ENCODE measurements around the gene SSPN. TPM values are rescaled to one million over a fixed set of nuclear protein-coding genes. Genes with fewer than 3 reads are reported as not detected.

The SSPN gene
- total RNA-seq, 1 donor from 2014 or later = 6.3 TPM

GRCh38 chr12:26205941-26206340, 10.6 kb downstream of the SSPN start:
- Histone ChIP-seq H3K4me2 (ENCODE audit: low read length) (no peak overlapping the region), H3K4me1 (ENCODE audit: insufficient read depth, low read length) (no peaks in the 10 kb centered on the region), H3K9me3 (ENCODE audit: insufficient read depth, low read depth, low read length) (no peaks in the 10 kb centered on the region), H3K27ac (ENCODE audit: low read depth, low read length) (no peak overlapping the region), H3K79me2 (ENCODE audit: insufficient read depth, low read length) (no peaks in the 10 kb centered on the region), H3K4me3 (ENCODE audit: insufficient read depth, low read depth, low read length) (no peak overlapping the region), H3K27me3 (ENCODE audit: insufficient read depth, low read length) (no peaks in the 10 kb centered on the region), H3K9ac (ENCODE audit: low read length) (no peak overlapping the region), H2AFZ (ENCODE audit: low read depth, low read length) (no peak overlapping the region), H4K20me1 (ENCODE audit: insufficient read depth, low read length) (no peaks in the 10 kb centered on the region), H3K36me3 (ENCODE audit: insufficient read depth, low read length) (no peaks in the 10 kb centered on the region)
- no peak overlapping the region for H3K27ac Mint-ChIP-seq (ENCODE audit: unreplicated experiment)
- H3K27me3 Mint-ChIP-seq (ENCODE audit: low read depth, unreplicated experiment) = peaks cover 14% of the 10 kb centered on the region
- H3K9me3 Mint-ChIP-seq (ENCODE audit: unreplicated experiment) = no peaks in the 10 kb centered on the region
- no peak for TF ChIP-seq EZH2 (IDR thresholded peaks at IDR 0.05; ENCODE audit: insufficient read depth, low read length)
- TF ChIP-seq, protein P1, sequence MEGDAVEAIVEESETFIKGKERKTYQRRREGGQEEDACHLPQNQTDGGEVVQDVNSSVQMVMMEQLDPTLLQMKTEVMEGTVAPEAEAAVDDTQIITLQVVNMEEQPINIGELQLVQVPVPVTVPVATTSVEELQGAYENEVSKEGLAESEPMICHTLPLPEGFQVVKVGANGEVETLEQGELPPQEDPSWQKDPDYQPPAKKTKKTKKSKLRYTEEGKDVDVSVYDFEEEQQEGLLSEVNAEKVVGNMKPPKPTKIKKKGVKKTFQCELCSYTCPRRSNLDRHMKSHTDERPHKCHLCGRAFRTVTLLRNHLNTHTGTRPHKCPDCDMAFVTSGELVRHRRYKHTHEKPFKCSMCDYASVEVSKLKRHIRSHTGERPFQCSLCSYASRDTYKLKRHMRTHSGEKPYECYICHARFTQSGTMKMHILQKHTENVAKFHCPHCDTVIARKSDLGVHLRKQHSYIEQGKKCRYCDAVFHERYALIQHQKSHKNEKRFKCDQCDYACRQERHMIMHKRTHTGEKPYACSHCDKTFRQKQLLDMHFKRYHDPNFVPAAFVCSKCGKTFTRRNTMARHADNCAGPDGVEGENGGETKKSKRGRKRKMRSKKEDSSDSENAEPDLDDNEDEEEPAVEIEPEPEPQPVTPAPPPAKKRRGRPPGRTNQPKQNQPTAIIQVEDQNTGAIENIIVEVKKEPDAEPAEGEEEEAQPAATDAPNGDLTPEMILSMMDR (IDR thresholded peaks at IDR 0.05; ENCODE audit: insufficient read depth, low read depth, low read length) = no peak
- H3K4me1 Mint-ChIP-seq (ENCODE audit: low read depth, unreplicated experiment) = no peaks in the 10 kb centered on the region
- H3K4me3 Mint-ChIP-seq (ENCODE audit: unreplicated experiment) = no peak overlapping the region
- DNase-seq (ENCODE audit: low read depth) (no peak), FAIRE-seq (no peak)
- no peaks in the 10 kb centered on the region for H3K36me3 Mint-ChIP-seq (ENCODE audit: low read depth, unreplicated experiment)

- no peaks in the 10 kb centered on the region for H3K9me3 Mint-ChIP-seq (ENCODE audit: unreplicated experiment)
These were observed 16.0 kb downstream of the SSPN start for GRCh38 chr12:26211331-26211730.

DNA sequence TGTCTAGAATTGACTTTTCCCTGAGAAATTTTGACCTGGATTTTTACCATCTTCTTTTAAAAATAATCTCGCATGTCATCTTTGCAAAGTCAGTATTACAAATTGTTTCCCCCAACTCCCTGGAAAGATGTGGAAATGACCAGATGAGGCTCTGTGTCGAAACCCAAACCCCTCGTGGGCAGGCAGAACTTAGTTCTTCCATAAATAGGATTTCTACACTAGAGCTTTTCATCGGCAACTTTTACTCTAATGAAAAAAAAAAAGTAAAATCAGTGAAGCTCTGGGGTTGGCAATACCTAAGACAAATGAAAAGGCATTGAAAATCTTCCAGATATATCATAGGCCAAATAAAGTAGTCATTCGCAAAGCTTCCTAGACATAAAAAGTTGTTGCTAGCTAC, 17.0 kb downstream of the SSPN start:
- H3K9me3 ChIP-seq (ENCODE audit: insufficient read depth, low read depth, low read length) = no peaks in the 10 kb centered on the region
- no peak overlapping the region for H3K27ac ChIP-seq (ENCODE audit: low read depth, low read length)
- Mint-ChIP-seq H3K9me3 (ENCODE audit: unreplicated experiment) (no peaks in the 10 kb centered on the region), H3K36me3 (ENCODE audit: low read depth, unreplicated experiment) (no peaks in the 10 kb centered on the region), H3K4me1 (ENCODE audit: low read depth, unreplicated experiment) (no peaks in the 10 kb centered on the region), H3K27ac (ENCODE audit: unreplicated experiment) (no peak overlapping the region), H3K4me3 (ENCODE audit: unreplicated experiment) (no peak overlapping the region), H3K27me3 (ENCODE audit: low read depth, unreplicated experiment) (peaks cover 8% of the 10 kb centered on the region)
- no peak for FAIRE-seq
- peaks cover 3% of the 10 kb centered on the region for H3K4me1 ChIP-seq (ENCODE audit: insufficient read depth, low read length)
- TF ChIP-seq, protein P1 (IDR thresholded peaks at IDR 0.05; ENCODE audit: insufficient read depth, low read depth, low read length) = no peak
- no peak for TF ChIP-seq EZH2 (IDR thresholded peaks at IDR 0.05; ENCODE audit: insufficient read depth, low read length)
- H3K27me3 ChIP-seq (ENCODE audit: insufficient read depth, low read length) = no peaks in the 10 kb centered on the region
- no peak overlapping the region for H3K4me3 ChIP-seq (ENCODE audit: insufficient read depth, low read depth, low read length)
- H3K36me3 ChIP-seq (ENCODE audit: insufficient read depth, low read length) = no peaks in the 10 kb centered on the region
- no peaks in the 10 kb centered on the region for H3K79me2 ChIP-seq (ENCODE audit: insufficient read depth, low read length)
- no peak for DNase-seq (ENCODE audit: low read depth)
- no peak overlapping the region for H2AFZ ChIP-seq (ENCODE audit: low read depth, low read length)
- H3K9ac ChIP-seq (ENCODE audit: low read length) = no peak overlapping the region
- H4K20me1 ChIP-seq (ENCODE audit: insufficient read depth, low read length) = no peaks in the 10 kb centered on the region
- H3K4me2 ChIP-seq (ENCODE audit: low read length) = no peak overlapping the region

More at GRCh38 chr12:26211331-26211730, 16.0 kb downstream of the SSPN start:
- Mint-ChIP-seq H3K27ac (ENCODE audit: unreplicated experiment) (no peak overlapping the region), H3K27me3 (ENCODE audit: low read depth, unreplicated experiment) (peaks cover 8% of the 10 kb centered on the region), H3K4me1 (ENCODE audit: low read depth, unreplicated experiment) (no peaks in the 10 kb centered on the region), H3K4me3 (ENCODE audit: unreplicated experiment) (no peak overlapping the region), H3K36me3 (ENCODE audit: low read depth, unreplicated experiment) (no peaks in the 10 kb centered on the region)
- Histone ChIP-seq H3K4me2 (ENCODE audit: low read length) (no peak overlapping the region), H3K36me3 (ENCODE audit: insufficient read depth, low read length) (no peaks in the 10 kb centered on the region), H2AFZ (ENCODE audit: low read depth, low read length) (no peak overlapping the region), H3K79me2 (ENCODE audit: insufficient read depth, low read length) (no peaks in the 10 kb centered on the region), H3K27me3 (ENCODE audit: insufficient read depth, low read length) (no peaks in the 10 kb centered on the region), H3K9ac (ENCODE audit: low read length) (no peak overlapping the region), H4K20me1 (ENCODE audit: insufficient read depth, low read length) (no peaks in the 10 kb centered on the region), H3K4me3 (ENCODE audit: insufficient read depth, low read depth, low read length) (no peak overlapping the region), H3K9me3 (ENCODE audit: insufficient read depth, low read depth, low read length) (no peaks in the 10 kb centered on the region), H3K4me1 (ENCODE audit: insufficient read depth, low read length) (peaks cover 3% of the 10 kb centered on the region), H3K27ac (ENCODE audit: low read depth, low read length) (no peak overlapping the region)
- TF ChIP-seq, protein P1 (IDR thresholded peaks at IDR 0.05; ENCODE audit: insufficient read depth, low read depth, low read length) = no peak
- no peak for TF ChIP-seq EZH2 (IDR thresholded peaks at IDR 0.05; ENCODE audit: insufficient read depth, low read length)
- no peak for DNase-seq (ENCODE audit: low read depth)
- no peak for FAIRE-seq
